ENCODE data around the gene APBA2.

GRCh38 chr15:29035336-29036285 lies 149.8 kb downstream of the APBA2 start:
- no peak for TF ChIP-seq CTCF (optimal IDR thresholded peaks at IDR 0.05 in 1 of 3, IDR thresholded peaks at IDR 0.05 in 1 of 3, conservative IDR thresholded peaks at IDR 0.05 in 1 of 3; ENCODE audit: extremely low read depth in 1 of 3, insufficient read depth in 2 of 3, low read length in 3 of 3)
- no peak for TF ChIP-seq EZH2 (IDR thresholded peaks at IDR 0.05; ENCODE audit: low read length)
